Measurements from ENCODE around the gene UTP20. TPM values are rescaled to one million over a fixed set of nuclear protein-coding genes. Genes with fewer than 3 reads are reported as not detected.
A peak's percentile ranks its signal among the peaks of the same experiment; 100 is the strongest.
"Not testable (repeated sequence)": the region's sequence is repeated elsewhere in the genome, so short reads cannot be mapped to it uniquely, and the experiment has no call there.

Gene UTP20
- total RNA-seq, 1 donor from 2014 or later, result 6.3 TPM

GRCh38 chr12:101327051-101327450 is 47.1 kb downstream of the UTP20 start:
- no peak for DNase-seq (ENCODE audit: low spot score)

GRCh38 chr12:101327546-101327945 is 47.6 kb downstream of the UTP20 start:
- DNase-seq (ENCODE audit: low spot score), result no peak

GRCh38 chr12:101328917-101329316 is 49.0 kb downstream of the UTP20 start:
- no peak for DNase-seq (ENCODE audit: low spot score)

GRCh38 chr12:101330631-101331030 is 50.7 kb downstream of the UTP20 start:
- DNase-seq (ENCODE audit: low spot score), result no peak

GRCh38 chr12:101336437-101336836 is 56.5 kb downstream of the UTP20 start:
- DNase-seq (ENCODE audit: low spot score), result no peak

GRCh38 chr12:101338087-101338486 is 58.2 kb downstream of the UTP20 start:
- no peak for DNase-seq (ENCODE audit: low spot score)

GRCh38 chr12:101343893-101344292 is 64.0 kb downstream of the UTP20 start:
- DNase-seq (ENCODE audit: low spot score), result no peak

- no peak for DNase-seq (ENCODE audit: low spot score)
Observed at GRCh38 chr12:101351682-101352081, 71.8 kb downstream of the UTP20 start.

GRCh38 chr12:101356794-101357193 is 76.9 kb downstream of the UTP20 start:
- no peak for DNase-seq (ENCODE audit: low spot score)

GRCh38 chr12:101361455-101361854 is 81.5 kb downstream of the UTP20 start:
- DNase-seq (ENCODE audit: low spot score), result no peak

GRCh38 chr12:101368016-101368415 is 88.1 kb downstream of the UTP20 start:
- no peak for DNase-seq (ENCODE audit: low spot score)

GRCh38 chr12:101372431-101372830 is 92.5 kb downstream of the UTP20 start:
- DNase-seq (ENCODE audit: low spot score), result no peak

- no peak for DNase-seq (ENCODE audit: low spot score)
Observed at GRCh38 chr12:101375573-101375972, 95.7 kb downstream of the UTP20 start.

GRCh38 chr12:101379149-101379548 is 99.2 kb downstream of the UTP20 start:
- no peak for DNase-seq (ENCODE audit: low spot score)

- not testable (repeated sequence) for DNase-seq (ENCODE audit: low spot score)
Observed at GRCh38 chr12:101391181-101391580, 111.3 kb downstream of the UTP20 start.

GRCh38 chr12:101407049-101407435 is 127.1 kb downstream of the UTP20 start:
- no peak for DNase-seq (ENCODE audit: low spot score)

GRCh38 chr12:101407436-101408345 is 127.8 kb downstream of the UTP20 start, which contains the start of gene ARL1:
Gene ARL1 (minus strand): TSS chr12:101407772. CDS start chr12:101407645, 127 bp downstream.
- peak; percentile 85 for DNase-seq (ENCODE audit: low spot score)

GRCh38 chr12:101410169-101410568 is 130.3 kb downstream of the UTP20 start:
- DNase-seq (ENCODE audit: low spot score), result not testable (repeated sequence)

GRCh38 chr12:101414533-101415119 is 134.7 kb downstream of the UTP20 start:
- peak; percentile 54 for DNase-seq (ENCODE audit: low spot score)

GRCh38 chr12:101415228-101415627 is 135.3 kb downstream of the UTP20 start:
- DNase-seq (ENCODE audit: low spot score), result no peak

- DNase-seq (ENCODE audit: low spot score), result not testable (repeated sequence)
Observed at GRCh38 chr12:101422066-101422465, 142.2 kb downstream of the UTP20 start.

- DNase-seq (ENCODE audit: low spot score), result no peak
Observed at GRCh38 chr12:101424620-101425019, 144.7 kb downstream of the UTP20 start.

GRCh38 chr12:101430456-101430855 is 150.6 kb downstream of the UTP20 start:
- DNase-seq (ENCODE audit: low spot score), result no peak

Data from mucosa of gallbladder (tissue), 1 donor.